A673 (cell line): ENCODE results near the gene TMEM150C.

ENCODE experiments used
- CTCF ChIP-seq: fragments of 300-800, 200-600 bp; sonication (generic); conservative IDR thresholded peaks from 2 replicates; pipeline ENCODE4 v1.5.1; 2017; ENCODE audit warnings: low read depth, mild to moderate bottlenecking, antibody characterized with exemption, low read length, moderate library complexity, mixed read lengths
- EZH2 ChIP-seq: fragments of 200-600 bp; sonication (generic); IDR thresholded peaks from 2 replicates; pipeline ENCODE4 v1.6.1; 2017; ENCODE audit warnings: borderline replicate concordance, low read depth, mild to moderate bottlenecking, mixed read lengths, antibody characterized with exemption, low read length; ENCODE audit not compliant: poor library complexity, severe bottlenecking

- TF ChIP-seq CTCF, result no peak
- no peak for TF ChIP-seq EZH2
These were observed 100.1 kb downstream of the TMEM150C start for GRCh38 chr4:82461710-82462109.
